Transverse colon (tissue), 4 donors: ENCODE results near the gene GLRX3. TPM values are rescaled to one million over a fixed set of nuclear protein-coding genes. Genes with fewer than 3 reads are reported as not detected.

Experiments used
- DNase-seq: peaks from one replicate; pipeline ENCODE4 v3.0.0-alpha.2; 2019
- H3K27ac ChIP-seq, 4 donors: fragments of 200-600 bp; sonication (generic); 2 replicates each; pipeline ENCODE4 v1.5.1; 2016 to 2018; ENCODE audit warnings: inconsistent platforms in 4 of 4
- H3K27me3 ChIP-seq: fragments of 200-600 bp; sonication (generic); 2 replicates; pipeline ENCODE4 v1.5.1; 2017; ENCODE audit warnings: inconsistent platforms
- H3K36me3 ChIP-seq, 4 donors: fragments of 200-600 bp; sonication (generic); 2 replicates each; pipeline ENCODE4 v1.5.1; 2017 to 2019; ENCODE audit warnings: inconsistent platforms in 4 of 4
- H3K4me1 ChIP-seq, 4 donors: fragments of 200-600 bp; sonication (generic); 2 replicates each; pipeline ENCODE4 v1.5.1; 2017 to 2020; ENCODE audit warnings: inconsistent platforms in 4 of 4
- H3K4me3 ChIP-seq, 4 donors: fragments of 200-600 bp; sonication (generic); 1 replicate in 1 of 4; 2 replicates in 3 of 4; pipeline versions ENCODE4 v1.5.1 to v1.6.1; 2017 to 2019; ENCODE audit warnings: inconsistent platforms in 4 of 4
- H3K9me3 ChIP-seq, 2 donors: fragments of 200-600 bp; sonication (generic); 2 replicates each; pipeline ENCODE4 v1.5.1; 2017 to 2019; ENCODE audit warnings: inconsistent platforms in 2 of 2
- CTCF ChIP-seq, 5 experiments: fragments of 200-600 bp in 3 of 5; fragments of 450-650 bp in 2 of 5; sonication (generic) in 3 of 5; IDR thresholded peaks; 1 replicate in 2 of 5; 2 replicates in 3 of 5; pipeline ENCODE4 v1.5.1; 2016 to 2017; ENCODE audit warnings: antibody characterized with exemption in 5 of 5, inconsistent platforms in 3 of 5, mild to moderate bottlenecking in 2 of 5, moderate library complexity in 1 of 5
- EP300 ChIP-seq: sonication (generic); formaldehyde crosslinking; IDR thresholded peaks from one replicate; pipeline ENCODE4 v1.6.1; 2017; ENCODE audit warnings: antibody characterized with exemption, low read depth
- POLR2A ChIP-seq: fragments of 450-650 bp; IDR thresholded peaks from one replicate; pipeline ENCODE4 v1.6.1; 2016; ENCODE audit warnings: antibody characterized with exemption, mild to moderate bottlenecking, moderate library complexity
- POLR2AphosphoS5 ChIP-seq, 3 donors: sonication (generic); formaldehyde crosslinking; IDR thresholded peaks; one replicate each; pipeline ENCODE4 v1.6.1; 2016; ENCODE audit warnings: antibody characterized with exemption in 3 of 3
- WGBS, 2 donors: methylation state at CpG; one replicate each; pipeline ENCODE4 v1.1.5; 2018; ENCODE audit warnings: low coverage in 1 of 2; 5-methylcytosine and 5-hydroxymethylcytosine counted together
- in situ Hi-C, 4 donors: fragments of 200-750 bp; cut with MboI; loops; one replicate each; pipeline versions ENCODE4 v1.15.0 to v1.15.1; 2017; ENCODE audit warnings: low sequenced_read_pairs in 3 of 4, low pct_ligation_motif_present in 1 of 4, low pct_unique_long_range_greater_than_20kb in 1 of 4
- intact Hi-C: fragments of 100-400 bp; cut with DNase I; formaldehyde crosslinking; loops from one replicate; pipeline ENCODE4 v1.15.1; 2023; ENCODE audit warnings: low total_unique reads
- total RNA-seq, 4 donors: library from RNA; depleted of rRNA; stranded (reverse); fragments of >200 nt; gene quantifications; one replicate each; pipeline ENCODE4 v1.1.0, GENCODE V29; 2016

GLRX3 gene
- total RNA-seq, 4 donors from 2014 or later: 32.7 to 38.2 (median 34.3) TPM

DNA sequence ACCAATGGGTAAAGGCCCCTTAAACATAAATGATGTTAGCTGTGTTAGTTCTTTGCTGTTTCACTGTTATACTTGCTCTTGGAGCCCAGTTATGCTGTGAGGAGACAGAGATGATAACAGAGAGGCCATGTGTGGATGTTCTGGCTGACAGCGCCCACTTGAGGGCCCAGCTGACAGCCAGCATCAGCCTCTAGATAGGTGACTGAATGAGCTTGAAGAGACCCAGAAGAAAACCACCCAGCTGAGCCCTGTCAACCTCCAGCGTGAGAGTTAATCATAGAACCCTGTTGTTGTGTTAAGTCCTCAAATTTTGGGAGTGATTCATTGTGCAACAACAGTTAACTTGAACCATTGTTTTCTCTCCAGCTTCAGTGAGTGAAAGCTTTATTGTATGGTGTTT, 91.7 kb downstream of the GLRX3 start:
- no peak overlapping the region for H3K27ac ChIP-seq
- H3K27me3 ChIP-seq: no peaks in the 10 kb centered on the region
- DNase-seq: no peak
- peaks cover 0 to 10% of the 10 kb centered on the region in 2 donors for H3K9me3 ChIP-seq
- H3K4me1 ChIP-seq: no peaks in the 10 kb centered on the region
- no peak overlapping the region for H3K4me3 ChIP-seq
- intact Hi-C loops (no loop called here), in situ Hi-C loops (no loop called here)
- no peak for TF ChIP-seq POLR2A
- no peak for TF ChIP-seq POLR2AphosphoS5 (IDR thresholded peaks at IDR 0.05)
- TF ChIP-seq EP300: no peak
- no peak for TF ChIP-seq CTCF (IDR thresholded peaks at IDR 0.05)
- 81 to 92% methylated on average over 2 of the region's 2 CpGs for WGBS, 2 donors
- no peaks in the 10 kb centered on the region for H3K36me3 ChIP-seq

Other genes starting within 250 kb of the GLRX3 start
- 1 to 10 TPM in 2 of 4 donors, under 1 TPM in 2; 0.37 to 6.6 (median 1.0) TPM for gene EBF3, start 172.1 kb upstream of the GLRX3 start, total RNA-seq
- gene C10orf143, start 25.6 kb upstream of the GLRX3 start, total RNA-seq: 1 to 10 TPM in 2 of 4 donors, not detected in 2; 3.8 to 4.0 TPM